CD4-positive, alpha-beta T cell treated with Interleukin-15 for 1 hour (primary cell): ENCODE data around the gene EIPR1.

Experiments used
- DNase-seq: peaks from one replicate; pipeline ENCODE4 v3.0.0-alpha.2; 2020

The EIPR1 gene

GRCh38 chr2:3142961-3143571 is 234.6 kb downstream of the EIPR1 start:
- DNase-seq: no peak

- DNase-seq: no peak
These were observed 235.4 kb downstream of the EIPR1 start for GRCh38 chr2:3142210-3142609.

GRCh38 chr2:3141696-3142095 is 235.9 kb downstream of the EIPR1 start:
- DNase-seq: no peak

- DNase-seq: no peak
These were observed 237.7 kb downstream of the EIPR1 start for GRCh38 chr2:3139906-3140305.
